Fibroblast of skin of left quadriceps (primary cell): ENCODE results near the gene PODN.

Experiments
- DNase-seq, 2 experiments: peaks; one replicate each; pipeline ENCODE4 v3.0.0-alpha.2; 2013; ENCODE audit warnings: low read depth in 2 of 2

Gene PODN

DNA sequence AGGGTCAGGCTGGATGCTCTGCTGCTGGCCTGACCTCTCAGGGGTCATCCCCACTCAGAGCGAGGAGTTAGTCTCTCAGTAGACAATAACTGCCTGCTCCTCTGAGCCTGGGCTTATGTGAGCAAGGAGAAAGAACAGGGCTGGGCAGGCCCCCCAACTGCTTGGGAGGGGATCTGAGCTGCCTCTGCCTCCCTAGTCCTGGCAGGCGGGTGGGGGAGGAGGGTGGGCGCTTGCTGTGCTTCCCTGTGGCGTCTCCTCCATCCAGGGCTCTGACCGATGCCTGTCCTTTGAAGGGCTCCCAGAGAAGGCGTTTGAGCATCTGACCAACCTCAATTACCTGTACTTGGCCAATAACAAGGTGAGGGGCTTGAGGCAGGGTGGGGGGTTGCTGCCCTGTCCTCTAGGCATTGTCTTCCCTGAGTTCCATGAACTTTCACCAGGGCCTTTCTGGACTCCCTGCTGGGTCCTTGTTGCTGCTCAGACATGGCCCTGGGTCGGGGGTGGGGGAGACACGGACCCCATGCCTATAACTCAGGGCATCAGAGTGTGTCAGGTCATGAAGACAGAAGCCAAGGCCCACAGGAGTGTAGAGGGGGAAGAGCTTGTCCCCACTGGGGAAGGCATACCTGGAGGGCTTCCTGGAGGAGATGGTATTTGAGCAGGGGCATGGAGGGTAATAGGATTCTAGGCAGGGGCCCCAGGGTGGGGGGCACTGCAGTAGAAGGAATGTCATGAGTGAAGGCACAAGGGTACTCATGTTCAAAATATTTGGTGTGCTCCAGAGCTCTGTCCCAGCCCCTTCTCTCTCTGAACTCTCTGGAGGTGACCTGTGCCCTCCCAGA lies 12.5 kb downstream of the PODN start:
- DNase-seq = no peak

DNA sequence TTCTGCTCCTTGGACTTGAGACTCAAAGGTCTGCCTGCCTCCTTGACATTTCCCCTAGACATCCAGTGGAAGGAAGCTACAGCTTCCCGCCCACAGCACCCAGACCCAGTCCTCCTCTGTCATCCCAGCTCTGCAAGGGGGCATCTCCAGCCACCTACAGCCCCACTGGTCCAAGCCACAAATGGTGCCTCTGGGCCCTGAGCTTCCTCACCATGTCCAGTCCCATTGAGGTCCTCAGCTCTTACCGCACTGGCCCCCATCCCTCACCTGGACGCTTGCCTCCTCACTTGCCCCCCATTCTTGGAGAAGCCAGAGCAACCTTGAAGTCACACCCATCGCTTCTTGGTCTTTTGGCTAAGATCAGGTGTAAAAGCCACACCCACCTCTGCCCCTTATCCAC lies 13.2 kb downstream of the PODN start:
- DNase-seq = no peak

DNA sequence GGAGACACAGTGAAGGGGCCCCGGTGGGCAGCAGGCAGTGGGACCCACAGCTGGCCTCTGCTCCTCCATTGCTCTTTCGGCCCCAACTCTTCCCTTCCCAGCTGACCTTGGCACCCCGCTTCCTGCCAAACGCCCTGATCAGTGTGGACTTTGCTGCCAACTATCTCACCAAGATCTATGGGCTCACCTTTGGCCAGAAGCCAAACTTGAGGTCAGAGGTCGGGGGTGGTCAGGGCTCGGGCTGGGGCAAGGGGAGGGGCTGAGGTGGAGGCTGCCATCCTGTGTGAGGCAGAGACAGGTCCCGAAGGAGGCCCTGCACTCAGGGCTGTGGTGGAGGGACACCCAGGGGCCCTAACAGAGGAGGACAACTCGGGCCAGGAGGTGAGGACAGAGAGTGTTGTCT lies 13.7 kb downstream of the PODN start:
- DNase-seq = no peak

DNA sequence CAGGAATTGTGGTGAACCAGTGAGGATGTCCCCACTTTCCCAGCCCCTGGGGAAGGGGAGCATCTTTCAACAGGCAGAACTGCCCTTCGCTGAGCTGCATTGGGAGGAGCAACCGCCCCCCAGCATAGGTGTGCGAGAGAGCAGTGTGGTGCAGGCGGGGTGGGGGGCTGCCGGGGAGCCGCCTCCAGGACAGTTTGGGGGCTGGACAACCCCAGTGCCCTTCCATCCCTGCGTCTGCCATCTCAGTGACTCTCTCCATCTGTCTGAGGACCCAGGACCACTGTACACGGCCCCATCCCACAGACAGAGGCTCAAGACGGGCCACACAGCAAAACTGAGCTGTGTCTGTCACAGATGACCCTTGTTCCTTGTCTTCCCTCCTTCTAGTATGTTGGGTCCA lies 14.2 kb downstream of the PODN start:
- DNase-seq = no peak

DNA sequence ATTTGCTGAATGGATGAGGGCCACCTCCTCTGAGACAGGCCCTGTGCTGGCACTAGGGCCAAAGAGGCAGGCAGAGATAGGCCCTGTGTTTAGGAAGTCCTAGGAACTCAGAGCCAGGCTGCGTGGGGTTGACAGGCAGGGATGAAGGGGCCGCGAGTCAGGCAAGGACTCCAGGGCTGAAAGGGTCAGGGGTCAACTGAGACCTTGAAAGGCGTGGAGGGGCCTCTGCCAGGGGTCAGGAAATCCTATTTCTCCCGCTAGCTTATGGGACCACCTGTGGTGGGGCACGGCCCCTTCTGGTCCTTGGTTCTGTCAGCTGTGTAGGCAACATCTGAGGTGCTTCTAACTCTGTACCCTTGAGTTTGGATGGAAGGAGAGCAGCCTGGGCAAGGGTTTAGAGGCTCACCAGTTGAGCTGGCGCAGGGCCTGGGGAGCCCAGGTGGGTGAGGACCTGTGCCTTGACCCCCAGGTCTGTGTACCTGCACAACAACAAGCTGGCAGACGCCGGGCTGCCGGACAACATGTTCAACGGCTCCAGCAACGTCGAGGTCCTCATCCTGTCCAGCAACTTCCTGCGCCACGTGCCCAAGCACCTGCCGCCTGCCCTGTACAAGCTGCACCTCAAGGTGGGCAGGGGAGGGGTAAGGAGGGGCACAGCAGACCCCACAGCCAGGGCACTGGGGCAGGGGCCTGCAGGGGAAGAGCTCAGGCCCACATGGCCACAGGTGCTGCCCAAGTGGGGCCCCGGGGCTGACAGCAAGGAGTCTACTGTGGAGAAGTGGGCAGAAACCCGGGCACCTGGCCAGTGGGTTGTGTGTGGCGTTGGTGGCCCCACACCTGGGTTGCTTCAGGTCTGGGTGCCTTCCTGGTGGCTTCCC lies 14.9 kb downstream of the PODN start:
- no peak for DNase-seq

DNA sequence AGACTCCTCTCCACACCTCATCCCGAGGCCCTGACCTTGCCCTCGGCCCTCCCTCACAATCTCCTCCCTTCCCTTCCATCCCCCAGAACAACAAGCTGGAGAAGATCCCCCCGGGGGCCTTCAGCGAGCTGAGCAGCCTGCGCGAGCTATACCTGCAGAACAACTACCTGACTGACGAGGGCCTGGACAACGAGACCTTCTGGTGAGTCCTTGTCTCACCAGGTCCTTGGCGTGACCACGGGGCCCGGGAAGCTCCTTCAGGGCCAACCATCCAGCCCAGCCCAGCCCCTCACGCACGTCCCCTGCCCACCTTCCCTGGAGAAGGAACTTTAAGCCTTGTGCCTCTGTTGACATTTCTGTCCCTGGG lies 15.6 kb downstream of the PODN start:
- DNase-seq = no peak

DNA sequence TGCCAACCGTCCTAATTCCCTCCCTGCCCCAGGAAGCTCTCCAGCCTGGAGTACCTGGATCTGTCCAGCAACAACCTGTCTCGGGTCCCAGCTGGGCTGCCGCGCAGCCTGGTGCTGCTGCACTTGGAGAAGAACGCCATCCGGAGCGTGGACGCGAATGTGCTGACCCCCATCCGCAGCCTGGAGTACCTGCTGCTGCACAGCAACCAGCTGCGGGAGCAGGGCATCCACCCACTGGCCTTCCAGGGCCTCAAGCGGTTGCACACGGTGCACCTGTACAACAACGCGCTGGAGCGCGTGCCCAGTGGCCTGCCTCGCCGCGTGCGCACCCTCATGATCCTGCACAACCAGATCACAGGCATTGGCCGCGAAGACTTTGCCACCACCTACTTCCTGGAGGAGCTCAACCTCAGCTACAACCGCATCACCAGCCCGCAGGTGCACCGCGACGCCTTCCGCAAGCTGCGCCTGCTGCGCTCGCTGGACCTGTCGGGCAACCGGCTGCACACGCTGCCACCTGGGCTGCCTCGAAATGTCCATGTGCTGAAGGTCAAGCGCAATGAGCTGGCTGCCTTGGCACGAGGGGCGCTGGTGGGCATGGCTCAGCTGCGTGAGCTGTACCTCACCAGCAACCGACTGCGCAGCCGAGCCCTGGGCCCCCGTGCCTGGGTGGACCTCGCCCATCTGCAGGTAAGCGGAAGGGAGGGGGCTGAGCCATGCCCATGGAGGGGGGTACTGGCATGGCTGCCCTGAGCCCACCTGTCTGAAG lies 16.5 kb downstream of the PODN start:
- DNase-seq = no peak

DNA sequence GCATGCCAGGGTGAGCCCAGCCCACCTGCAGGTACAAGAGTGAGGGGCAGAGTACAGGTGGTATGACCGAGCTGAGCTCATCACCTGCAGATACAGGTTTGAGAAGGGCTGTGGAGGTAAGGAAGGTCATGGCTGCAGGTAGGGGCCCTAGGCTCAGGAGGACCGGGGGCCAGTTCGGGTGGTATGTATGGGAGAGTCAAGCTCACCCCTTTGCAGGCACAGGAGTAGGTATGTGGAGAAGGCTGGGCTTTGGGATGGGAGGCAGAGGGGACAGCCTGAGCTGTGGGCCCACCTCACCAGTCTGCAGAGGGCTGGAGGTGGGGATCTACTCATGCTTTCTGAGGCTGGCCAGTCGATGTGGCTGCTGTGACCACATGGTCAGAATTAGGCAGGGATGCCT lies 17.2 kb downstream of the PODN start:
- DNase-seq = no peak

DNA sequence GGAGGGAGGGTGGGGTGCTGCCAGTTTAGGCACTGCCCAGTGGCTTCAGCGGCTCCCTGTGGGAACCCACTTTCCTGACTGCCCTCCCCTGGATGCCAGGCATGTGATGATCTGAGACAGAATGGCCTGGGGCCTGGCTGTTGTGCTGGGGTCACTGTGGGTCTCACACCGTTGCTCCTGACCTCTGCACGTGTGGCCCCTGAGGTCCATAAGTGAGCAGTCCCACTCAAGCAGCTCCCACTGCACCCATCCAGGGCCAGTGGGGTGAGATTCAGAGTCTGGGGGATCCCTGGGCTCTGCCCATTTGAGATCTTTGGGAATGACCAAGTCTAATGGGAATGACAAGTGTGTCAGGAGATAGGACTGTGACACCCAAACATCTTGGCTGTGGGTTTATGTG lies 18.0 kb downstream of the PODN start:
- no peak for DNase-seq

DNA sequence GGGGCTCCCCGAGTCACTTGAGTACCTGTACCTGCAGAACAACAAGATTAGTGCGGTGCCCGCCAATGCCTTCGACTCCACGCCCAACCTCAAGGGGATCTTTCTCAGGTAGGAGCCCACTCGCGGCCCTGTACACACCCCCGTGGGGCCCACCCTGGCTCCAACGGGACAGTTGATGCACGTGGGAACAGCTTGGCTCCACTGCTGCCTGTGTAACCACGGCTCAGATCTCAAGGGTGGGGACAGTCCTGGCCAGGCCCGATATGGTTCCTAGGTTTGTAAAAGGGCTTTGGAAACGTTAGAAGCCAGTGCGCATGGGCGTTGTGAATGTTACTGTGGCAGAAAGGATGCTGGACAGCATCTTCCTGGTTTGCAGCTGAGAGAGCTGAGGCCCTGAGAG lies 18.8 kb downstream of the PODN start:
- DNase-seq = no peak

DNA sequence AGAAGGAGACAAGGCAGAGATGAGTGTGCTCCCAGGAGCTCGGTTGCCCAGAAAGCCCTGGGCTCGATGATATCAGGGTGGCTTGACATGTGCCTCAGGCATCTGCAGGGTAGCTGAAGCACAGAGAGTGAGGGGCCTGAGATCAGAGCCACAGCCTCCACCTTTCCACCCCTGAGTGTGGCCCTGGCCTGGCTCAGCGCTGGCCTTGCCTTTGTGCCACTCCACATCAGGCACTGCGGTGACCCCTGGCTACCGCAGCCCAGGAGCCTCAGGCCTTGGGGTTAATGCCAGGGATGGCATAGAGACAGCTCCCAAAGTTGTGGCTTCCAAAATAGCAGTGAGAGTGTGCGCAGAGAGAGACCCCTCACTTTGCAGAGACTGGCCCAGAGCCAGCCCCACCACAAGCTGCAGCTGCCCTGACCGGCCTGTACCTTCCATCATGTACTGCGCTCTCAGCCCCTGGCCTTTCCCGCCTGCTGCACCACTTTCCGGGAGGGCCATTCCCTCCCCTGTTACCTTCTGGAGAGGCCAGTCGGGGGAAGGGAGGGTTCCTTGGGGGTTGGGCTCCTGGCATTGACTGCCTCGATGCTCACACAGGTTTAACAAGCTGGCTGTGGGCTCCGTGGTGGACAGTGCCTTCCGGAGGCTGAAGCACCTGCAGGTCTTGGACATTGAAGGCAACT lies 19.5 kb downstream of the PODN start:
- no peak for DNase-seq

DNA sequence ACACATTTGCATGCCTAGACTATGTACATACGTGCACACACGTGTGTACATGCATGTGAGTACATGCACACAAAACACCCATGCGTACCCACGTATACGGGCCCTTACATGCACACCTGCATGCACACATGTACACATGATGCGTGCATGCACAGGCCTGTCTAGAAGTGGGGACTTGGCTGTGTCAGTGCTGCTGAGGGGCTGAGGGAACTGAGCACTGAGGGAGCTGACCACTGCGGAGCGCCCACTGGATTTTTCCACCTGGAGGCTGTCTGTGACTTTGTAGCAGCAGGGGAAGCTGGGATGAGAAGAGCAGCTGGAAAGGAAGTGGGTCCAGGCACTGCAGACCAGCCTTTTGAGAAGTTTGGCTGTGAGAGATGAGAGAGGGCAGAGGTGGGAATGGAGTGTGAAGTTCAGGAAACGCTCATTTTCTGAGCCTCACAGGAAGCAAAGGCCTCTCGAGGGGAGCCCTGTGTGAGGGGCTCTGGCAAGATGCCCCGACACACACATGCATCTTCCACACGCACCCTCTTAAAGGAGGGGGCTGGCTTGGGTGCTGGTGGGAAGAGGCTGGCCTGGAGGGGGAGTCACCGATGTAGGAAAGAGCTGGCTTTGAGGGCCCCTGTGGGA lies 20.9 kb downstream of the PODN start:
- no peak for DNase-seq

DNA sequence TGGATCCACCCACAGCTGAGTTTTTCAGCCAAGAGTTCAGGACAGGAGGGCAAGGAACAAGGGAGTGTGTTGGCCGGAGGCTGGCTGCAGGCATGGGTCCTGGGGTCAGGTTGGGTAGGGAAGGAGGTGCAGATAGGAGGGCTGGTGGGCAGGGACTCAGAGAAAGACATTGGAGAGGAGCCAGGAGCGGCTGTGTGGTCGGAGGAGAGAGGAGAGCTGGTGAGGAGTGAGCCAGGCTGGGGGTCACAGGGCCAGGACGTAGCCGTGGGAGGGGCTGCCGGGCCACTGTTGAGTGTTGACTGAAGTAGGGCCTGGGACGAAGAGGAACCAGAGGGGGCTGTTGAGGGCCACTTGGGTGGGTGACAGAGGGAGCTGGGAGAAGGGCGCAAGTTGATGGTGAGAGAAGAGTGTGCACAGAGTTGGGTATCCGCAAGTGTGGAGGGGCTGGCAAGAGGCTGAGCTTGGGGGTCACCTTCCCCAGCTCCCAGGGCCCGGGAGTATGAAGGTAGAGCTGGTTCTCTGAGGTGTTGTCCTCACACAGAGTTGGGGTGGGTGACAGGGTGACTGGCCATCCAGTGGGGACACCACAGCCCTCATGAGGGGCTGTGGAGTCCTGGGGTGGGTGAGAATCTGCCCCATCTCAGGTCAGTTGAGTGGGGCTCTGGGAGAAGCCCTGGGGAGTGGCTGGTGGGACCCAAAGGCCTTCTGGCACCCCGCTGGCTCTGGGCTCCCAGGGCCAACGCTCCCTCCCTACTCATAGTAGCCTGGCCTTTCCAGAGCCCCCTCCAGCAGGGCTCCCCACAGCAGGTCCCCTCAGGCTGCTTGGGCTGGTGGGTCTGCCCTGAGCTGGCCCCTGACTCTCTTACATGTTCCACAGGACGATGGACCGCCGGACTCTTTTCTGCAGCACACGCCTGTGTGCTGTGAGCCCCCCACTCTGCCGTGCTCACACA lies 21.9 kb downstream of the PODN start:
- DNase-seq = no peak

DNA sequence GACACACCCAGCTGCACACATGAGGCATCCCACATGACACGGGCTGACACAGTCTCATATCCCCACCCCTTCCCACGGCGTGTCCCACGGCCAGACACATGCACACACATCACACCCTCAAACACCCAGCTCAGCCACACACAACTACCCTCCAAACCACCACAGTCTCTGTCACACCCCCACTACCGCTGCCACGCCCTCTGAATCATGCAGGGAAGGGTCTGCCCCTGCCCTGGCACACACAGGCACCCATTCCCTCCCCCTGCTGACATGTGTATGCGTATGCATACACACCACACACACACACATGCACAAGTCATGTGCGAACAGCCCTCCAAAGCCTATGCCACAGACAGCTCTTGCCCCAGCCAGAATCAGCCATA lies 22.6 kb downstream of the PODN start:
- no peak for DNase-seq

DNA sequence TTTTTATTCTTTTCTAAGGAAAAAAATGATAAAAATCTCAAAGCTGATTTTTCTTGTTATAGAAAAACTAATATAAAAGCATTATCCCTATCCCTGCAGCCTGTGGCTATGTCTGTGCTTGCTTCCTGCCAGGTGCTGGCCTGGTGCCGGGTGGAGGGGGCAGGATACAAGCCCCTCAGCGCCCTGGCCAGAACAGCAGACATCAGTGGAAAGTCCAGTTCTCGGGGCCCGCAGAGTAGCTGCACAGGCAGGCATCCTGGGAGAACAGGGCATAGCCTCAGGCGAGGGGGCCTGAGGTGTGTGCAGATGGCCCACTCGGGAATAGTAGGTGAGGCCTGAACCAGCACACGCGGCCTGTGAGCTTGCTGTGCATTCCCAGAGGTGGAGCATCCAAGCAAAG lies 23.4 kb downstream of the PODN start:
- no peak for DNase-seq

DNA sequence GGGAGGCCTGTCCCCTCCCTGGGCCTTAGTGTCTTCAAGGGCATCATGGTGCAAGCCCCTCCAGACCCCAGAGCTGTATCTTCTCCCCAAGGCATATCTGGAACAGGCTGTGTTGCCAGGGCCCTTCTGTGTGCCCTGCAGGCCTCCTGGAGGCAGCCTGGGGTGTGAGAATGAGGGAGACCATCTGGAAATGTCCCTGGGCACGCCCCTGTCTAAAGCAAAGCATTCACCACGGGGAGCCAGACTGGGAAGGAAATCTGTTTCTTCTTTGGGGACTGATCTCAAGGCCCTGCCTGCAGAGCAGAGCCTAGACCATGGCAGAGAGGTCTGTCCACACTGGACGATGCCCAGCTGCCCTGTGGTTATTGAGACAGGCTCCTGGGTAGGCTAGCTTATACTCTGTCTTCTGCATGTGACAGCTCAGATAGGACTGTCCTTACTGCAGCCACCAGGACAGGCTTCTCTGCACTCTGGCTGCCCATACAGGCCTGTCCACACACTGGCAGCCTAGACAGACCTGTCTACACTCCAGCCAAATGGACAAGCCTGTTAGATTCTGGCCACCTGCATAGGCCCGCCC lies 24.6 kb downstream of the PODN start:
- DNase-seq = no peak

DNA sequence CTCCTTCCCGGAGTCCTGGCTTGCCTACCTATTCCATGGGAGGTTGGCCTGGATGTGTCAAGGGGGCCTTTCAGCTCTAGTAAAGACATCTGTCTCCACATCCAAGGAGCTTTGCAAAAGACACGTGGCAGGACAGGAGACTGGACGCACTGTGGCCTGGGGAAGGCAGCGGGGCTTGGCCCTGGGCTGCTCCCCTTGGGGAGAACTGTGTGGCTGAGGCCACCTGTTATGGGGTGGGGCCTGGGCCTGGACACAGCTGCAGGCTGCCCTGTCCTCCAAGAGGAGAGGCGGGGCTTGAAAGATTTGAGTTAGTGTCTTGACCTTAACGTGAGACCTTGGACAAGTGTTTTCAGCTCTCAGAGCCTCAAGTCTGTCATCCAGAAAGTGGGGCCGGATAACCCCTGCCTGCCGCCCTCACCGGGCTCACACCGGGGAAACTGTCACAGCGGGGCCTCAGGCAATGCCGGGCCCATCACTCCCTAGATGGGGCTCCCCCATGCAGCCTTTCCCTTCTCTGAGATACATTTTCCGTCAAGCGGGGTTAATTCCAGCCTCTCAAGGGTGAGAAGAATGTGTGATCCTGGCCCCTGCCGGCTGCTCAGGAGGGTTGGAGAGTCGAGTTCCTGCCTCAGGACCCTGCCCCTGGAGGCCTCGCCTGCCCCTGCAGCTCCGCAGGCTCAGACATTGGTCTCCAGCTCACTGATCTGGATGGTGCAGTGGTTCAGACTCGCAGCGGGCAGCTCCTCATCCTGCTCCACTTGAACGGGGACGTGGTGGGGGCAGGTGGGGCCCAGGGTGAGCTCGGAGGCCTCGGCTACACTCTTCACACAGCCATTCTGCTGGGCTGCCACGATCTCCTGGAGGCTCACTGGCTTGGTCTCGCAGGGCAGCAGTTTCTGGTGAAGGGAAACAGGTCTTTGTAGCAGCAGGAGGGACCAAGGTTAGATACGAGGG lies 25.6 kb downstream of the PODN start:
- DNase-seq = no peak

DNA sequence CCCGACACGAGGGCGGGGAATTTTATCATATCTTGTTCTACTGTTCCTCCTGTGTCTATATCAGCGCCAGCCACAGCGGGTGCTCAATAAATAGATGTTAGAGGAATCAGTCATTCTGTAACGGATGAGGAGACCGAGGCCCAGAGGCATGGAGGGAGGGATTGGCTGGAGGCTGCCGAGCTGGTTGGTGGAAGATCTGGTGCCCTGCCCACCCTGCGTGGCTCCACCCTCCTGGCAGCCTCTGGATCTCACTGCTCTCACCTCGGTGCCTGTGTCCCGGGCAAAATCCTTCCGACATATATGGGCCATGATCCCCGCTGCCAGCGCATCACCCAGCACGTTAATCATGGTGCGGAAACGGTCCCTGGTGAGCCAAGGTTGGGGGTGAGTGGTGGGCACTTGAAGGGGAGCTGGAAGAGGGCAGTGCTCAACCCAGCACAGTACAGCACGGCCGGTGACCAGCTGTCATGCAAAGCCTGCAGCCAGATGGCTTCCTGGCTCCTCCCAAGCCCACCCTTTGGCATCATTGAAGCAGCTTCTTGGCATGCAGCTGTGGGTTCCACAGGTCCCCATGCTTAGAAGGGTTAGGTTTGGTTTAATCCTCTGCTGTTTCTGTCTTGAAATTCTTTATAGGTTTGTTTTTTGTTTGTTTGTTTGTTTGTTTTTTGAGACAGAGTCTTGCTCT lies 26.7 kb downstream of the PODN start:
- no peak for DNase-seq
